Suprapubic skin (tissue), 4 donors: Measurements from ENCODE around the gene MRS2. TPM values are rescaled to one million over a fixed set of nuclear protein-coding genes. Genes with fewer than 3 reads are reported as not detected.
A peak's percentile ranks its signal among the peaks of the same experiment; 100 is the strongest.

Source experiments
- DNase-seq, 2 donors: peaks; one replicate each; pipeline ENCODE4 v3.0.0-alpha.2; 2019; ENCODE audit warnings: low spot score in 2 of 2
- H3K27ac ChIP-seq: fragments of 200-600 bp; sonication (generic); one replicate; pipeline ENCODE4 v1.5.1; 2019
- H3K27me3 ChIP-seq: fragments of 200-600 bp; sonication (generic); one replicate; pipeline ENCODE4 v1.5.1; 2019
- H3K36me3 ChIP-seq: fragments of 200-600 bp; sonication (generic); one replicate; pipeline ENCODE4 v1.5.1; 2019
- H3K4me1 ChIP-seq: fragments of 200-600 bp; sonication (generic); one replicate; pipeline ENCODE4 v1.5.1; 2019
- H3K4me3 ChIP-seq: fragments of 200-600 bp; sonication (generic); one replicate; pipeline ENCODE4 v1.5.1; 2019; ENCODE audit warnings: mild to moderate bottlenecking
- H3K9me3 ChIP-seq: fragments of 200-600 bp; sonication (generic); one replicate; pipeline ENCODE4 v1.5.1; 2019
- CTCF ChIP-seq, 2 donors: fragments of 200-600 bp in 1 of 2; fragments of 450-650 bp in 1 of 2; sonication (generic) in 1 of 2; IDR thresholded peaks; one replicate each; pipeline ENCODE4 v1.5.1; 2016 to 2019; ENCODE audit warnings: antibody characterized with exemption in 2 of 2, mild to moderate bottlenecking in 1 of 2, moderate library complexity in 1 of 2
- EP300 ChIP-seq: sonication (generic); formaldehyde crosslinking; IDR thresholded peaks from one replicate; pipeline ENCODE4 v1.6.1; 2017; ENCODE audit warnings: antibody characterized with exemption
- POLR2A ChIP-seq, 2 donors: fragments of 450-650 bp; IDR thresholded peaks; one replicate each; pipeline ENCODE4 v1.6.1; 2017; ENCODE audit warnings: antibody characterized with exemption in 2 of 2, mild to moderate bottlenecking in 2 of 2, moderate library complexity in 2 of 2
- POLR2AphosphoS5 ChIP-seq, 3 donors: sonication (generic); formaldehyde crosslinking; IDR thresholded peaks; one replicate each; pipeline ENCODE4 v1.6.1; 2017; ENCODE audit warnings: antibody characterized with exemption in 3 of 3
- WGBS: methylation state at CpG from one replicate; pipeline ENCODE4 v1.1.5; 2018; 5-methylcytosine and 5-hydroxymethylcytosine counted together
- total RNA-seq, 4 donors: library from RNA; depleted of rRNA; stranded (reverse); fragments of >200 nt; gene quantifications; one replicate each; pipeline ENCODE4 v1.1.0, GENCODE V29; 2016

The MRS2 gene
- total RNA-seq, 4 donors from 2014 or later, result 12.4 to 18.8 (median 14.6) TPM

- Histone ChIP-seq H3K27me3 (no peaks in the 10 kb centered on the region), H3K4me3 (no peak overlapping the region), H3K36me3 (no peaks in the 10 kb centered on the region), H3K4me1 (peaks cover 2% of the 10 kb centered on the region), H3K9me3 (no peaks in the 10 kb centered on the region), H3K27ac (no peak overlapping the region)
- WGBS, result 96% methylated on average over 10 of the region's 10 CpGs
- peak in 1 of 2 donors; percentile 57 for DNase-seq
- TF ChIP-seq POLR2A (IDR thresholded peaks at IDR 0.05) (no peak), POLR2AphosphoS5 (IDR thresholded peaks at IDR 0.05) (no peak), CTCF (IDR thresholded peaks at IDR 0.05) (no peak), EP300 (no peak)
Observed at GRCh38 chr6:24453921-24454320, 51.2 kb downstream of the MRS2 start.

GRCh38 chr6:24454452-24454851 is 51.7 kb downstream of the MRS2 start:
- no peak overlapping the region for H3K27ac ChIP-seq
- DNase-seq, result peak in 1 of 2 donors; percentile 32
- H3K36me3 ChIP-seq, result no peaks in the 10 kb centered on the region
- TF ChIP-seq EP300 (no peak), CTCF (IDR thresholded peaks at IDR 0.05) (no peak), POLR2AphosphoS5 (IDR thresholded peaks at IDR 0.05) (no peak), POLR2A (IDR thresholded peaks at IDR 0.05) (no peak)
- H3K27me3 ChIP-seq, result no peaks in the 10 kb centered on the region
- H3K9me3 ChIP-seq, result no peaks in the 10 kb centered on the region
- peaks cover 2% of the 10 kb centered on the region for H3K4me1 ChIP-seq
- 89% methylated on average over 5 of the region's 5 CpGs for WGBS
- H3K4me3 ChIP-seq, result no peak overlapping the region

- Histone ChIP-seq H3K4me1 (peaks cover 2% of the 10 kb centered on the region), H3K4me3 (no peak overlapping the region), H3K9me3 (no peaks in the 10 kb centered on the region), H3K36me3 (no peaks in the 10 kb centered on the region), H3K27me3 (no peaks in the 10 kb centered on the region), H3K27ac (no peak overlapping the region)
- DNase-seq, result no peak
- TF ChIP-seq EP300 (no peak), POLR2A (IDR thresholded peaks at IDR 0.05) (no peak), CTCF (IDR thresholded peaks at IDR 0.05) (no peak)
- 79% methylated on average over 4 of the region's 4 CpGs for WGBS
Observed at GRCh38 chr6:24455061-24455460, 52.3 kb downstream of the MRS2 start.

GRCh38 chr6:24458134-24458533 is 55.4 kb downstream of the MRS2 start:
- H3K9me3 ChIP-seq, result no peaks in the 10 kb centered on the region
- no peaks in the 10 kb centered on the region for H3K36me3 ChIP-seq
- H3K27ac ChIP-seq, result no peak overlapping the region
- no peak overlapping the region for H3K4me3 ChIP-seq
- H3K4me1 ChIP-seq, result no peaks in the 10 kb centered on the region
- WGBS, result 53% methylated on average over 4 of the region's 4 CpGs
- TF ChIP-seq POLR2AphosphoS5 (IDR thresholded peaks at IDR 0.05) (no peak), CTCF (IDR thresholded peaks at IDR 0.05) (no peak), POLR2A (IDR thresholded peaks at IDR 0.05) (no peak), EP300 (no peak)
- H3K27me3 ChIP-seq, result no peaks in the 10 kb centered on the region
- no peak for DNase-seq

GRCh38 chr6:24458941-24459340 is 56.2 kb downstream of the MRS2 start:
- DNase-seq, result no peak
- no peaks in the 10 kb centered on the region for H3K36me3 ChIP-seq
- WGBS, result 91% methylated on average over 2 of the region's 2 CpGs
- H3K27me3 ChIP-seq, result no peaks in the 10 kb centered on the region
- H3K27ac ChIP-seq, result no peak overlapping the region
- no peaks in the 10 kb centered on the region for H3K4me1 ChIP-seq
- no peaks in the 10 kb centered on the region for H3K9me3 ChIP-seq
- TF ChIP-seq CTCF (IDR thresholded peaks at IDR 0.05), result no peak
- TF ChIP-seq POLR2AphosphoS5 (IDR thresholded peaks at IDR 0.05), result no peak
- no peak for TF ChIP-seq EP300
- no peak for TF ChIP-seq POLR2A (IDR thresholded peaks at IDR 0.05)
- H3K4me3 ChIP-seq, result no peak overlapping the region
